Embryonic facial prominence (tissue), 1 donor: Measurements from ENCODE around the gene MCF2L2.

Source experiments
- DNase-seq: peaks from one replicate; pipeline ENCODE4 v3.0.0-alpha.2; 2016; ENCODE audit errors: extremely low spot score

The MCF2L2 gene

GRCh38 chr3:183293966-183294365 is 134.5 kb downstream of the MCF2L2 start:
- no peak for DNase-seq

- DNase-seq: peak; percentile 43
Measured at GRCh38 chr3:183291497-183292031, 136.9 kb downstream of the MCF2L2 start.

DNA sequence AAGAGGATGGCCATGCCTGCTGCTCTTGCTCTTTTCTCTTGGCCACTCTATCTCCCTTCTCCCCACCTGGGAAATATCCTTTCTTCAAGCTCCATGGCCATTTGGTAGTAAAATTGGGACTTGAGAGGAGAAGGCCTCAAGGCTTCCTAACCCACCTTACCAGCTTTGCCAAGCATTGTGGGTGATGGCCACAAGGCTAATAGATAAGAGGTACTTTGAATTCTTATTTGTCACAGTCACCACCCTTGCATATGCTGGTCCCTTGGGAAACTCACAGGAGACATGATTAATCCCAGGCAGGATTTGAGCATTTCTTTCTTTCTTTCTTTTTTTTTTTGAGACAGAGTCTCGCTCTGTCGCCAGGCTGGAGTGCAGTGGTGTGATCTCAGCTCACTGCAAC is 138.2 kb downstream of the MCF2L2 start:
- no peak for DNase-seq

DNA sequence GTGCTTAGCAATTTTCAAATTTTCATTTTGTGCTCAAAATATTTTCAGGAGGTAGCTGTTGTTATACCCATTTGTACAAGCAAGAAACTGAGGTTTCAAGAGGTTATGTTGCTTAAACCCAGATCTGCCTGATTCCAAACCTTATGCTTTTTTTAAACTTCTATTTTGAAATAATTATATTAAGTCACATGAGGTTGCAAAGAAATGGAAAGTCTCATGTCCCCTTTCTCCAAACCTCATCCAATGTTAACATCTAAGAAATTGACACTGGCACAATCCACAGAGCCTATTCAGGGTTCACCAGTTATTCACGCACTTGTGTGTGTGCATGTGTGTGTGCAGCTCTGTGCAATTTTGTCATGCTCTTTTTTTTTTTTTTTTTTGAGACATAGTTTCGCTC is 140.3 kb downstream of the MCF2L2 start:
- no peak for DNase-seq

DNA sequence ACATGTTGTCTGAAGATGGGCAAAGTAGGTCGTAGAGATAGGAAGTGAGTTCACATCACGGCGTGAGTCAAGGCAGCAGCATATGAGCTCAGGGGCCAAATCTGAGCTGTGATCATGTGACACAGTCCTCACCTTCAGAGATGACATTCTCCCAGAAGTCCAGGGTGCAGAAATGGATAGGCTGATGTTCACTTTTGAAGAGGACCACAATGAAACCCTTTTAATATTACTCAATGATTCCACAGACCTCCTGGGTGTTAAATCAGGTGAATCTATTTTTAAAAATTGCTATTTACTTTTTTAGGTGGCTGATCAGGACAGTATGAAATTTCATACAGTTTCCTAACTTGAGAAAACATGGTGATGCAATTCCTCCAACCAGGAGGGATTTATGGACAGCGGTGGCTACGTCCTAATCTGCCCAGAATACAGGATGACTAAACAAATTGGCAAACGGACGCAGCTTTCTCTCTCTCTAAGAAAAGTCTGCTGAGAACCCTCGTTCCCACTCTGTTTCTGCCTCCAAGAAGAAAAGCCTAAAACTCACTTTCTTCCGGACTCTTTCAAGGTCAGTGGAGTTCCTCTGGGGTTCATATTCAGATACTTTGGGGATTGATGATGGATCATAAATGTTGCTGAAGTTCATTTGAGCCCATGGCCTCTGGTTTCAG is 141.0 kb downstream of the MCF2L2 start:
- no peak for DNase-seq

DNA sequence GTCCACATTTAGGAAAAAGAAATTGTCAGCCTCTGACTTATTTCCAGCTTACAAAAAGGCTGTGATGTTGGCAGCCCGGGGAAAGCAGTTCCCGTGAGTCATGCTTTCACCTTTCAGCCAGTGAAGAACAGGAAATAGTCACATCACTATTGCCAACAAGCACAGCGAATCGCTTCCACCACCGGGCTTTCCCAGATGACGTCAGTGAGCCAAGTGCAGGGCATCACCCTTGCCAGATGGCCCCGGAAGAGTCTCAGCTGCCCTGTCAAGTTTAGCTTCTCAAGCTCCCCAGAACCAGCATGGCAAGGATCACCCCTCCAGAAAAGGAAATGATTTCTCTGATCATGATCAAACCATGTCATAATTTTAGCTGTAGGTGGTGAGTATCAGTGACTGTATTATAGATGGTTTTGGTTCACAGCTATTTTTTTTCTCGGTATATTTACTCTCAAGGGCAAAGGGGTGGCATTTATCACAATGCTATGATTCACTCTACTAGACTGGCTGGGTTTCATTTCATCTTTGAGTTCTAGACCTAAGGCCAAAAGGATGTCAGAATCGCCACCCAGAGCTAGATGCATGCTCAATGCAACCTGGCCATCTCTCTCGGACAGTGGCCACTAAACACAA is 142.5 kb downstream of the MCF2L2 start:
- DNase-seq: no peak

- DNase-seq: no peak
Measured at GRCh38 chr3:183285318-183285717, 143.1 kb downstream of the MCF2L2 start.

GRCh38 chr3:183284570-183284969 is 143.8 kb downstream of the MCF2L2 start:
- DNase-seq: no peak

GRCh38 chr3:183283886-183284285 is 144.5 kb downstream of the MCF2L2 start:
- DNase-seq: no peak

DNA sequence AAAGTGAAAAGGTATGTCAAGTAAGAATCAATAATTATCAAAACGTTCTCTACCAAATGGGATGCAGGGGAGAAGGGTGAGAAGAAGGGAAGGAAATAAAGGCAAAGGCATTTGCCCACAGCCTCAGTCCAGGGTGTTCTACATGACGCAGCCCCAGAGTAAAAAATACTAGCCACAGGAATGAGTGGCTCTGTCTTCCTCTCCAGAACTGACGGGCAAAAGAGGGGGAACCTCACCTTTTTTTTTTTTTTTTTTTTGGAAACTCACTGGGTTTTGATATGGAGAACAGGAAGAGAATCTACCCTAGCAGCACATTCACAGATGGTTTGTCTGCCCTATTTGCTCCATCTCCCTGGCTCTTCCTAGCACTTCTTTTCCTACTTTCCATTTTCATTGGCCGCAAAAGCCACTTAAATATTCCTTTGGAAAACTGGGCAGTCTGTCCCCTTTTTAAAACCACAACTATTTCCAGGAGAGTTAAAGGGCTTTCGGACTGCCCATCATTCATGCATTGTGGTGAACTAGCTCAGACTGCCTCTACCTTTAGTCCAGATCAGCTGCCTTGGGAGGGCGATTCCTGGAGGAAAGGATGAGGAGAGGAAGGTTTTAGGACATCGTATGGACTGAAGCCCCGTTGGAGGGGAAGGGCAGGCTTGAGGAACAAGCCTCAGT is 147.2 kb downstream of the MCF2L2 start:
- no peak for DNase-seq

- no peak for DNase-seq
Measured at GRCh38 chr3:183279371-183279770, 149.0 kb downstream of the MCF2L2 start.

DNA sequence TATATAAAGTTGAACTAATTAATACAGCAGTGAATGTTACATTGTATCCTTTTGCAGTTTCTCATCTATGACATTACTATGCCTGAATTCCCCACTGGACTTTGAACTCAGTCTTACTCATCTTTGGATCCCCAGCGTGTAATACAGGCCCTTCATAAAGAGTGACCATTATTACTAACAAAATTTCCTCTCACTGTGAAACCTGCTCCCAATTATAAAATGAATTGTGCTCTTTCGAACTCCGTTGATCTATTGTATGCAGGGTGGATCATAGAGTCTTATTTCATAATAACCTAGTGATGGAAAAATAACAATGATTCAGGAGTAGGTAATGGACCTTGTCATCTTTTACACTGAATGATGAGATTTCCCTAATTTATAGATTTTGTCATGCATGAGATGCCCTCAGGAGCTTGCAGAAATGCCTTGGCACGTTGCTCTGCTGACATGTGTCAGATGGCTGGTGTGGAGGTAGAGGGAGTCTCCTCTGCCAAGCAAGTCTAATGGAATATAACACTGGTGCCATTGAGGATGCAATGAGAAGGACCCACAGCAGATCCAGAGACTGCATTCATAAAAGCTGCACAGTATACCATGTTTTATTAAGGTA is 149.8 kb downstream of the MCF2L2 start:
- no peak for DNase-seq

- DNase-seq: no peak
Measured at GRCh38 chr3:183277260-183277659, 151.2 kb downstream of the MCF2L2 start.

DNA sequence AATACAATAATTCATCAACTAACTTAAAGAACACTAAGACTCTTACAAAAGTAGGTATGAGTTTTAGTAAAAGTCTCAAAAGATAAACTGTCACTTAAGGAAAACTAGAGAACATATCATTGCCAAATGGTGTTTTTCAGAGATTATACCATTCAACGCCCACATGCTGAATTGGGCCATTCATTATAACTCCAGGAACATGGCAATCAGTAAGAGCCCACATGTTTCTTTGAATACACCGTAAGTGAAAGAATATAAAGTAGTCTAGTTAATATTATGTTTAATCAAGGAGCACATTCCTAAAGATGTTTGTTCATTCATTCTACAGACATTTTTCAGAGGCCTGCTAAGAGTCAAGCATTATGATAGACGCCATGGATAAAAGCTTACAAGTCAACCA is 152.5 kb downstream of the MCF2L2 start:
- no peak for DNase-seq

DNA sequence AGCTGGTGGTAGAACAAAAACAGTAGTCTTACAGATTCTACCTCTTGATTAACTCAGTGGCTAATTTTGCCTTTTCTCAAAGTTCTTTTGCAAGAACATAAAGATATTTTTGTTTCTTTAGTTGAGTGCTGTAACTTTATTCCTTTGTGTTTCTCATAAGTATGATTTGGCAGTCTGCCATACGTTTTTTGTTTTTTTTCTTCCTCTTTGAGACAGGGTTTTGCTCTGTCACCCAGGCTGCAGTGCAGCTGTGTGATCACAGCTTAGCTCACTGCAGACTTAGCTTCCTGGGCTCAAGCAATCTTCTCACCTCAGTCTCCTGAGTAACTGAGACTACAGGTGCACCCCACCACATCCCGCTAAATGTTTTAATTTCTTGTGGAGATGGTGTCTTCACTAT is 153.0 kb downstream of the MCF2L2 start:
- DNase-seq: no peak

GRCh38 chr3:183274609-183275008 is 153.8 kb downstream of the MCF2L2 start:
- DNase-seq: no peak

DNA sequence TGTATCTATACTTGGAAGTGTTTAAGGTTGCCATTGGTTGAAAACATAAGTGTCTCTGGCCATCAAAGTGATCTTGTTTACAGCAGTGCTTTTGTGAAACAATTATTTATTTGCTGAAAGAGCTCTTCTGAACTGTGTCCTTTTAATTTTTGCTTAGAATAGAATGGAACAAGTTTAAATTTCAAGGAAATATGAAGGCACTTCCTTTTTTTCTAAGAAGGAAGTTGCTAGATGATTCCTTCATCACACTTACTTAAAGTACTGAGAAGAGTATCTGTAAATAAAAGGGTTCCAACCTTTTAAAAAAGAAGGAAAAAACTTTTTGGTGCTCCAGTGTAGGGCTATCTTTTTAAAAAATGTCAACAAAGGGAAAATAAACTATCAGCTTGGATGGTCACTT is 155.6 kb downstream of the MCF2L2 start:
- DNase-seq: no peak

DNA sequence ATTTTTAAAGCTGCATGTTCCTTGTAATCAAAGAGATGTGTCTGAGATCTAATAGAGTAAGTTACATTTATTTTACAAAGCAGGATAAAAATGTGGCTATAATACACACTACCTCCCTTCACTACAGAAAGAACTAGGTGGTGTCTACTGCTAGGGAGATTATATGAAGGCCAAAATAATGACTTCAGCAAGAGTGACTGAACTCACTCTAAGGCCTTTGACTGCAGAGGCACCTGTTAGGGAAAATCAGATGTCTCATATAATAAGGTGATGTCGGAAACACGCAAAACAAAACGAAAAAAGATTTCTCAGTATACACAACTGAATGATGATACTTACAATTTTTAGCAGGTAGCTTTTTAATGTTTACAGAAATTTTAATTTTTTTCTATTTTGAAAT is 156.3 kb downstream of the MCF2L2 start:
- no peak for DNase-seq

DNA sequence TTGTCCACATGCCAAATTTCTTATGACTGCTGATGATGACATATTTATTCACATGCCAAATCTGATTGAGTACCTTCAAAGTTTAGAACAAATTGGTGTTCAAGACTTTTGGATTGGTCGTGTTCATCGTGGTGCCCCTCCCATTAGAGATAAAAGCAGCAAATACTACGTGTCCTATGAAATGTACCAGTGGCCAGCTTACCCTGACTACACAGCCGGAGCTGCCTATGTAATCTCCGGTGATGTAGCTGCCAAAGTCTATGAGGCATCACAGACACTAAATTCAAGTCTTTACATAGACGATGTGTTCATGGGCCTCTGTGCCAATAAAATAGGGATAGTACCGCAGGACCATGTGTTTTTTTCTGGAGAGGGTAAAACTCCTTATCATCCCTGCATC is 158.1 kb downstream of the MCF2L2 start:
- no peak for DNase-seq

DNA sequence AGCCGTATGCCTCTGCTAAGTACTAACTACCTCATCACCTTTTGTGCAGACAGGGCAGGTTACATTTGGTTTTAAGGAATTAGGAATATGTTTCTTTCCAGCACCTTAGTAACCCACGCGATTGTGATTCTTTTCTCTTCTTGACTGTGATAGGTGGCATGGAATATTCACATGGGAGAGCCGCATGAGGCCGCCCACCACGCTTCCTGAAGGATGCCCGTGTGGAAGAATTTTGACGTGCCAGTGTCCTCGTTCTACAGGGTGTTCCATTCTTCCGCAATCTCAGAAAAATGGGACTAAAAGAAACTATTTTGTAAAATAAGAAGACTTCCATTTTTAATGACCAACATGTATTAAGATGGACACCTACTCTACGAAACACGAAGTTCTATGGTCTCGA is 159.1 kb downstream of the MCF2L2 start:
- no peak for DNase-seq

DNA sequence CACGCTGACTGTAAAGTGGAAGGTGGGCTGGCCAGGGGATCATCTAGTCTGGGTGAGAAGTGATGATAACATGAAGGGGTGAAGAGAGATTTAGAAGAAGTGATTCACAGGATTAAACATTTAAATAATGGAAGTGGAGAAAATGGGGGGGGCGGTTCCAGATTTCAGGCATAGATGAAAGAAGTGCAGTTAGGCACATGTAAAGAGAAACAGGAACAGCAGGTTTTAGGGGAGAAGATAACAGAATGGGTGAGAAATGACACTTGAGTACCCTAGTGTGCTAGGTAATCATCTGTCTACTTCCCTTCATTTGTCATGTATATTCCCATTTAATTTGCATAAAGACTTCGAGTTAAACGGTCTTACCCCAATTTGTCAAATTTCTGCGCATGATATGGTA is 160.1 kb downstream of the MCF2L2 start:
- DNase-seq: no peak

DNA sequence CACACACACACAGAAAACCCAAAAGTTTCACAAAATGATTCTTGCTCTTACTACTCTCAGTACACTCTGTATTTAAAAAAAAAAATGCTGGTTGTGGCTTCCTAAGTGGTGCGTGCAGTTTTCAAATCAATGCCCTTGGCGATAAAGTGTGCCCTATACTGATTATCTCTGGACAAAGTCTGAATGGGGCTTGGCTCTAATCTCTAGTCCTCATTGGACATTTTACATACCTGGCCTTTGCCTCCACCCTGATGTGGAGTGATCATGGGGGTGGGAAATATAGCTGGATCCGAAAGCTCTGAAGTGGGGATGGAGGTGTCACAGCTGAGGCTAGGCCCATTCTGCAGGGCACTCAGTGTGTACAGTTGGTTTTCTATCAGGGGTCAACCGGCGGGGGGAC is 161.3 kb downstream of the MCF2L2 start:
- no peak for DNase-seq

GRCh38 chr3:183266454-183266853 is 162.0 kb downstream of the MCF2L2 start:
- no peak for DNase-seq
